OCI-LY3 (cell line): ENCODE results near the gene FNDC3A.

Experiments
- EZH2phosphoT487 ChIP-seq: fragments of 200-600 bp; shearing (Covaris generic); IDR thresholded peaks from 2 replicates; pipeline ENCODE4 v1.6.1; 2018; ENCODE audit warnings: antibody characterized with exemption, mixed run types, low read depth
- TF ChIP-seq, protein P1 (sequence below): fragments of 200-600, 300-600 bp; sonication (generic); IDR thresholded peaks from 2 replicates; pipeline ENCODE4 v1.5.1; 2014; ENCODE audit warnings: antibody characterized with exemption, low read length, low read depth

DNA sequence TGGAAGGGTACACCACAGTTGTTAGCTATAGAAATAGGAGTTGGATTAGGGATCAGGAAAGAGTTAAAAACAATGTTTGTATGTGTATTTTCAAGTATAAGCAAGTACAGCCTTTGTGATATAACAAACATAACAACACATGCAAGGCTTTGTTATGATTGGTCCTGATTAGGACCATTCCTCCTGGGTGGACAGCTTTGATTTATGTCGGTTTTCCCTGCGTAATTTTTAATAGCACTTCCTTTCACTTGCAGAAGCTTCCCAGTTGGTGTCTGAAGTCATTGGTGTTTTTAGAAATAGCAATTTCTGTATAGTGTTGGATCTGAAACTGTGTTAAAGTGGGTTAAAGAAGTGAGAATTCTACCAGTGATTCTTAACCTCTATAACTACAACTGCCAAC is 10.0 kb downstream of the FNDC3A start:
- TF ChIP-seq, protein P1, sequence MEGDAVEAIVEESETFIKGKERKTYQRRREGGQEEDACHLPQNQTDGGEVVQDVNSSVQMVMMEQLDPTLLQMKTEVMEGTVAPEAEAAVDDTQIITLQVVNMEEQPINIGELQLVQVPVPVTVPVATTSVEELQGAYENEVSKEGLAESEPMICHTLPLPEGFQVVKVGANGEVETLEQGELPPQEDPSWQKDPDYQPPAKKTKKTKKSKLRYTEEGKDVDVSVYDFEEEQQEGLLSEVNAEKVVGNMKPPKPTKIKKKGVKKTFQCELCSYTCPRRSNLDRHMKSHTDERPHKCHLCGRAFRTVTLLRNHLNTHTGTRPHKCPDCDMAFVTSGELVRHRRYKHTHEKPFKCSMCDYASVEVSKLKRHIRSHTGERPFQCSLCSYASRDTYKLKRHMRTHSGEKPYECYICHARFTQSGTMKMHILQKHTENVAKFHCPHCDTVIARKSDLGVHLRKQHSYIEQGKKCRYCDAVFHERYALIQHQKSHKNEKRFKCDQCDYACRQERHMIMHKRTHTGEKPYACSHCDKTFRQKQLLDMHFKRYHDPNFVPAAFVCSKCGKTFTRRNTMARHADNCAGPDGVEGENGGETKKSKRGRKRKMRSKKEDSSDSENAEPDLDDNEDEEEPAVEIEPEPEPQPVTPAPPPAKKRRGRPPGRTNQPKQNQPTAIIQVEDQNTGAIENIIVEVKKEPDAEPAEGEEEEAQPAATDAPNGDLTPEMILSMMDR, result no peak
- TF ChIP-seq EZH2phosphoT487, result no peak
